Activated CD4-positive, alpha-beta T cell treated with anti-CD3 and anti-CD28 coated beads for 24 hours (primary cell): ENCODE measurements around the gene ASPSCR1.

ENCODE experiments used
- DNase-seq, 2 donors: peaks; one replicate each; pipeline ENCODE4 v3.0.0-alpha.2; 2020; ENCODE audit warnings: low read depth in 2 of 2

ASPSCR1 gene

DNA sequence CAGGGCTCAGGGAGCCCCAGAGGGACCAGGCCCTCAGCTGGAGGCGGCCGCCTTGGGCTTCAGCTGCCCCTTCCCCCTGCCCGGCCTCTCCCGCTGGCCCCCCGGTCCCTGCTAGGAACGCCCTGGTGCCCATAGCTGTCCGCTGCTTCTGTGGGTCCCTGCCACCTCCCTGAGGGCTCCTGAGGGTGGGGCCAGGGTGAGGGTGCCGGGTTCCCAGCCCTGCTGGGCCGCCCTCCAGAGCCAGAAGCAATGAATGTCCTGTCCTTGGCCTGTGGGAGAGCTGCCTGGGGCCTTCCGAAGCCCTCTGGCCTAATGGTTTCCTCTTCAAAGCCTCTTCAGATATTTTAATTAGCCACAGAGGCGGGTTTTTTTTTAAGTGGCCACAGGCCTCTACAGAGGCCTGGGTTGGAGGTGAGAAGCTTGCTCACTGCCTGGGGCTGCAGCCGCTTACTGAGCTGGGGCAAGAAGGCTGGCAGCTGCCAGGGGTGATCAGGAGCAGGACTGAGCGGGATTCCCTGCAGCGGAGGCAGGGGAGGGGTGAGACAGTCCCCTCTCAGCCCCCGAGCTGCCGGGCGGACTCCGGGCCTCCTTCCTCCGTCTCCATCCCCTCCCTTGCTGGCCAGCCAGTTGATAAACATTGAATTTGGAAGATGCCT, 35.3 kb downstream of the ASPSCR1 start:
- no peak for DNase-seq

DNA sequence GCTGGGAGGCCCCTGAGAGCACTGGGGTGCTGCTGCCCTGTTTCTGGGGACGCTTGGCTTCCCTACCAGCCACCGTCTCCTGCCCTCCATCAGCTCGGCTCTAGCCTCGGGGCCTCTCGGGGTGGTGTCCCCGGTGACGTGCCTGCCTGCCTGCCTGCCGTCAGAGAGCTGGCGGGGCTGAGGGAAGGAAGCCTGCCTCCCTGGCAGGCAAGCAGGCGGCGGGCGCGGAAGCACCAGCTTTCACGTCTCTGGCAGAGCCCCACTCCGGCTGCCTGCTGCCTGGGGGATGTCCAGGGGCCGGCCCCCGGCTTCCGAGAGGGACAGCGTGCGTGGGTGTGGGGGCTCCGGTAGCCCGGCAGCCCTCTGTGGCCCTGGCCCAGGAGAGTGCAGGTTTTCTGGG, 35.9 kb downstream of the ASPSCR1 start:
- no peak for DNase-seq

GRCh38 chr17:82013772-82014321, 36.4 kb downstream of the ASPSCR1 start:
- no peak for DNase-seq

DNA sequence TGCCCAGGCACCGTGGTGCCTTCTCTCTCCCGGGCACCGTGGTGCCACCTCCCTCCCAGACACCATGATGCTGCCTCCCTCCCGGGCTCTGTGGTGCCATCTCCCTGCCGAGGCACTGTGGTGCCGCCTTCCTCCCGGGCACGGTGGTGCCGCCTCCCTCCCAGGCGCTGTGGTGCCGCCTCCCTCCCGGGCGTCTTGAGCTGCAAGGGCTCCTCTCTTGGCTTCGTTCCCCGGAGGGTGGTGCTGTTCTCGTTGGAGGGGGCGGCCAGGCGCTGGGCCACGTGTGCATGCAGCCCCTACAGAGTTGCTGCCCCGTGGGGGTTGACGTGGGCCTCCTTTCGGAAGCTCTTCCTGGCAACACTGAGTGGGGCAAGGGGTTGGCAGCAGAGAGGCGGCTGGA, 37.0 kb downstream of the ASPSCR1 start:
- no peak for DNase-seq

DNA sequence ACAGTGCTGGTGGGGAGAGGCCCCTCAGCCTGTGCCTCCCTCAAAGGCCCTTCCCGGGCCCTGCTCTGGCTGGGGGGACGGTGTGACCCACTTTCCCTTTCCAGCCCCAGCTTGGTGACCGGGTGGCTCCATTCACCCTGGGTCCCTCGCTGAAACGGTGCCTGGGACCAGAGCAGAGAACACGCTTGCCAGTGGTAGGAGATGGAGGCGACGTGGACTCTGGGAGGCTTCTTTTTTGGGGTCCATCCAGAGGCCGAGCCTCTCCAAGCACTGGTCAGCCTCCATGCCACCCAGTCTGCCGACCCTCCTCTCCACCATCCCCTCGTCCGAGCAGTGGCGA, 37.5 kb downstream of the ASPSCR1 start:
- no peak for DNase-seq

DNA sequence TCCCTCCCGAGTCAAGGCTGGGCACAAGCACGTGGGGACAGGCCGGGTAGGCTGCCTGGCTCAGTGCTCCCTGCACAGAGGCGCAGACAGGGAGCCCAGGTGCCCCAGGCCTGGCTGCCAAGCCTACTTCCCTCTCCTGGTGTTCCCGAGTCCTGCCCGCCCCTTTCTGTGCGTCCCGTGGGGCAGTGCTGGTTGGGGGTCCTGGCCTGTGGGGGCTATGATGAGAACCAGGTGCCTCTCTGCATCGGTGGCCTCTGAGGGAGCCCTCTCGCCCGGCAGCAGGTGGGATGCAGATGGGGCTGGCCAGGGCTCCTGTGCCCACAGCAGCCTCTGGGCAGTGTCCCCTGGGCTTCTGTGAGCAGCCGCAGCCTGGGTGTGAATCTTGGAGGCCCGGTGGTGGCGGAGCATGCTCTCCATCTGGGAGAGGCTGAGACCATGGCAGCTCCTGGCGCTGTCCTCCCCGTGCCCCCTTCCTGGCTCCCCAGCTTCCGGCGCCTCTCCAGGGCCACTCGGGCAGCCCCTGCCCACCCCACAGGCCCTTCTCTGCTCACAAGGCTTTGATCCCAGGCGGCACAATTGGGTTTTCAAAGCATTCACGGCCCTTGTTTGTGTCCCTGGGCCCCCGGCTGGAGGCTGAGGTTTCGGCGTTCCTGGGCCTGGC, 38.0 kb downstream of the ASPSCR1 start:
- DNase-seq = no peak

- DNase-seq = no peak
These were observed 38.8 kb downstream of the ASPSCR1 start for GRCh38 chr17:82016061-82016874.

DNA sequence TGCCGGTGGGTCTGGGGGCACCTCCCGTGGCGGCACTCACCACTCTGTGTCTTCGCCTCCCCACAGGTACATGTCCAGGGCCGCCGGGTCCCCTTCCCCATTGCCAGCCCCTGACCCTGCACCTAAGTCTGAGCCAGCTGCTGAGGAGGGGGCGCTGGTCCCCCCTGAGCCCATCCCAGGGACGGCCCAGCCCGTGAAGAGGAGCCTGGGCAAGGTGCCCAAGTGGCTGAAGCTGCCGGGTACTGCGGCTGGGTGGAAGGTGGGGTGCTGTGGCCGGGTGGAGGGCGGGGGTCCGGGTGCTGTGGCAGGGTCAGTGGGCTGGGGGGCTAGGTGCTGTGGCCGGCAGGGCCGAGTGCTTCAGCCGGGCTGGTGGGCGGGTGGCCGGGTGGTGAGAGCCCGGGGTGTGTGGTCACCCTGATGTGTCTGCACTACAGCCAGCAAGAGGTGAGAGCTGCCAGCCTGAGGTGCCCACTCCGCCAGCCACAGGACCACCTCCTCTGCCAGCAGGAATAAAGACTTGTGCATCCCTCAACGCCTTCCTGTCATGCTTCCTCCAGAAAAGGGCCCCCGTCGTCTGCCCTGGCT, 39.5 kb downstream of the ASPSCR1 start:
- DNase-seq = no peak

- DNase-seq = no peak
These were observed 40.3 kb downstream of the ASPSCR1 start for GRCh38 chr17:82017612-82018151.

DNA sequence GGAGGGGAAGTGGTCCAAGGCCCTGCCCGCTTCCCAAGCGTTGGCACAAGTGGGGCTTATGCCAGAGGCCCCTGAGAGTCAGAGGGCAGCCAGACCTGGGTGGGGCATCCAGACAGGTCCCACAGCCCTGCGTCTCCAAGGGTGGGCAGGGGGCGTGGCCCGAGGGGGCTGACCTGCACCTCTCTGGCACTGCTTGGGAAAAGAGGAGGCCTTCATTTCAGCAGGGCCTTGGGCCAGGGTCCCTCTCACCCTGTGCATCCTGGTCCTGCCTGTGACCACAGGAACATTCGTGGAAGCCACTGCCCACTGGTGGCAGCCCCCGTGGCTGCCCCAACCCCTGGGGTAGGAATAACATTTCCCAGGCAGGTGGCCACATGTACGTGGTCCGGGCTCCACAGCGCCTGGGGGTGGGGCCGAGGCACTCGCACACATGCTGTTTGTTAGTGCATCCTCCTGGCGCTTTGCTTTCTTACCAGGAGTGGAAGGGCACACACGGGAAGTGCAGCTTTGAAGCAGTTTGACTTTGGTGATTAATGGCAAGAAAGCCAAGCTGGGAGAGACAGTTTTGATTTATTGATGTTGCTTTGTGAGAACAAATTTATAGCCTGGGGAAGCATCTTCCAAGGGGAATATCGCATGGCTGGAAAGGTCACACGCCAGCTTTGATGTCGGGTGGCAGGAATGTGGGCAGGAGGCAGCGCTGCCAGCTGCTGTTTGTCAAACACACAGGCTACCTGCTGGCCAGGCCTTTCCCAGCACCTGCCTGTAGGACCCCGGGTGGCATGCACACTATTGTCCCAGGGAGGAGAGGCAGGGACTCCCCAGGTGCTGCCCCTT, 40.9 kb downstream of the ASPSCR1 start:
- no peak for DNase-seq

DNA sequence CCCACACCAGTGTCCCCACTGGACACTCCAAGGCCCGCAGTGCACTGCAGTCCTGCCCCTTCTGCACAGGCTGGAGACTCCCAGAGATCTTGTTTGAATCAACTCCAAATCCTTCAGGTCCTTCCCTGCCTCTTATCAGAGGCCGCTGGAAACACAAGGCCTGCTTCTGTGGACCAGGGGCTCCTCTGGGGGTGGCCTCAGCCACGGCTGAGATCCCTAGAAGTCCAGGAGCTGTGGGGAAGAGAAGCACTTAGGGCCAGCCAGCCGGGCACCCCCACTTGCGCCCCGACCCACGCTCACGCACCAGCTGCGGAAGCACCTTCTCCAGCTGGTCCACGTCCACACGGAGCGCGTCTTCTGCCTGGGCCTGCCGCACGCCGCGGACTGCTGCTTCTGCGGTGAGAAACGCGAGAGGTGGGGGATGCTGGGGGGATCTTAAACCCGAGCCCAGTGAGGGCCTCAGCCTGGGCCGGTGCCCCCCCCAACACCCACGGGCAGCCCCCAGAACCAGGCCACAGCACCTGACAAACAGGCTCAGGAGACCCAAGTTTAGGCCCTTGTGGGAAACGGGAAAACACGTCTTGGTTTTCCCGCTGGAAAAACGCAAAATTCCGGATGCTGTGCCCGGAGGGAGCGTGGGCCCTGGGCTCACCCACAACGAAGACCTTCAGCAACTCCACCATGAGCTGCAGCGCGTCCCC, 41.7 kb downstream of the ASPSCR1 start:
- DNase-seq = no peak

- peak; percentile 46 to 73 for DNase-seq
These were observed 42.5 kb downstream of the ASPSCR1 start for GRCh38 chr17:82019690-82020571.

- no peak for DNase-seq
These were observed 43.2 kb downstream of the ASPSCR1 start for GRCh38 chr17:82020572-82021106.

GRCh38 chr17:82021107-82021899, 43.9 kb downstream of the ASPSCR1 start:
- peak; percentile 37 to 43 for DNase-seq

- DNase-seq = no peak
These were observed 44.5 kb downstream of the ASPSCR1 start for GRCh38 chr17:82021900-82022309.

- no peak for DNase-seq
These were observed 45.0 kb downstream of the ASPSCR1 start, which contains the start of gene CENPX for GRCh38 chr17:82022310-82022980. Gene CENPX (minus strand): TSS chr17:82022878. CDS start chr17:82022861, 17 bp downstream.

- peak; percentile 99 to 100 for DNase-seq
These were observed 45.6 kb downstream of the ASPSCR1 start, which contains the start of gene LRRC45 for GRCh38 chr17:82022981-82023446. Gene LRRC45 (plus strand): TSS chr17:82023305. CDS start chr17:82023644, 339 bp downstream.
